Endometrial microvascular endothelial cells (primary cell): Measurements from ENCODE around the gene OR6P1. TPM values are rescaled to one million over a fixed set of nuclear protein-coding genes. Genes with fewer than 3 reads are reported as not detected.

Experiments used
- in situ Hi-C: cut with HindIII; loops from 2 replicates; pipeline ENCODE4 v1.10.0; 2017; ENCODE audit warnings: low sequenced_read_pairs, low pct_unique_long_range_greater_than_20kb; ENCODE audit errors: inconsistent ontology term
- total RNA-seq: library from RNA; depleted of rRNA; stranded (reverse); fragments of >200 nt; gene quantifications from one replicate; pipeline ENCODE4 v1.2.3, GENCODE V29; 2015; ENCODE audit errors: inconsistent ontology term

OR6P1 gene, protein sequence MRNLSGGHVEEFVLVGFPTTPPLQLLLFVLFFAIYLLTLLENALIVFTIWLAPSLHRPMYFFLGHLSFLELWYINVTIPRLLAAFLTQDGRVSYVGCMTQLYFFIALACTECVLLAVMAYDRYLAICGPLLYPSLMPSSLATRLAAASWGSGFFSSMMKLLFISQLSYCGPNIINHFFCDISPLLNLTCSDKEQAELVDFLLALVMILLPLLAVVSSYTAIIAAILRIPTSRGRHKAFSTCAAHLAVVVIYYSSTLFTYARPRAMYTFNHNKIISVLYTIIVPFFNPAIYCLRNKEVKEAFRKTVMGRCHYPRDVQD
- total RNA-seq, result not detected

DNA sequence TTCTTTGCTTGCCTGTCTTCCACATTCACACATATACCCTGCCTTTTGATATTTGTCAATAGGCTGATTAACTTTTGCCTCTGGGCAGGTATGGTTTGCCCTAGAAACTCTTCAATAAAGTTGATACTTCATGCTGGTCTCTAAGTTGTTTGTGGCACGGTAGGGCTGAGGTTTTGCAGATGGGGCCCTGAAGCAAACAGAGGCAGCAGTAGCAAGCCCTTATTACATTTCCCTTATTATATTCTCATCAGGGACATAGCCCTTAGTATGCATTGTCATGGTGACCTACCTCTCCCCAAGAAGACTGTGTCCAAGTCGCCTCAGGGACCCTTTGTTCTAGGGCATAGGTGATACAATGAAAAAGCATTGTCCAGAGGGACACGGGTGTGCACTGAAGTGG, at the start of gene OR6P1:
OR6P1 (minus strand) TSS at position 101 of the 400 bp plus-strand sequence. CDS start 6,976 bp downstream, outside the sequence.
- in situ Hi-C loops, result no loop called here

DNA sequence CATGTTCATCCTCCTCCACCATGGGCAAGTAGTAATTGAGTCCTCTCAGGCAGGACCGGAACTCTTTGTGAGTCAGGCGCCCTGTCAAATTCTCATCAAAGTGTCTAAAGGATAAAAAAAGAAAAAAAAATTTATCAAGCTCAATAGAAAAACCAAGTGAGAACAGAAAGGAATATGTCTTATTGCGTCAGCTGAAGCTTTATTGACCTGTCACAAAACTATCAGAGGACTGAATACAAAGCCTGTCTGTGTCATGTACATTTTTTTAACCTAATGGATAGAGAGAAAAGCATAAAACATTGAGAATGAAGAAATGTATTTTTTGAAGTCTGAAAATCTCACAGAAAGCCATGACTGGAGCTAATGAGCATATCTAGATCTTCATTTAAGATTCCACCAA, 43.4 kb upstream of the OR6P1 start:
- in situ Hi-C loops, result no loop called here

- in situ Hi-C loops, result no loop called here
These were observed 41.5 kb upstream of the OR6P1 start for GRCh38 chr1:158611916-158612315.

GRCh38 chr1:158607296-158607695, 36.9 kb upstream of the OR6P1 start:
- in situ Hi-C loops, result no loop called here

DNA sequence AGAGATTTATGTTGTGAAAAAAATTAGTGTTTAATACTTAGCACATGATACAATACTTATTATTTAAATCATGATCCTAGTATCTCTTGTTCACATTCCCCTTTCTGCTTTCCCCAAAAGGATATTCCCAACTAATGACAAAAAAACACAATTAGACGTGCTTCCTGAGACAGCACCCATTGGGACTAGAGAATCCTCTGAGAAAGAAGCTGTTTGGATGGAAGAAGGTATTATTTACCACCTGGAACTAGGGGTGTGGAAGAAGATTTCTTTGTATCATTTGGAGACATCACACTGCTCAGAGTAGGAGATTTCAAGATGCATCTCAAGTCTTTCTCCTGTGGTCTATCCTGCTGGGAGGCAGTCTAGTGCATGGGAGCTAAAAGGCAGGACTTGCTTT, 34.6 kb upstream of the OR6P1 start, which contains the start of gene OR10Z1:
OR10Z1 (plus strand) TSS at position 301 of the 400 bp plus-strand sequence. CDS start 1,171 bp downstream, outside the sequence.
- in situ Hi-C loops, result no loop called here

DNA sequence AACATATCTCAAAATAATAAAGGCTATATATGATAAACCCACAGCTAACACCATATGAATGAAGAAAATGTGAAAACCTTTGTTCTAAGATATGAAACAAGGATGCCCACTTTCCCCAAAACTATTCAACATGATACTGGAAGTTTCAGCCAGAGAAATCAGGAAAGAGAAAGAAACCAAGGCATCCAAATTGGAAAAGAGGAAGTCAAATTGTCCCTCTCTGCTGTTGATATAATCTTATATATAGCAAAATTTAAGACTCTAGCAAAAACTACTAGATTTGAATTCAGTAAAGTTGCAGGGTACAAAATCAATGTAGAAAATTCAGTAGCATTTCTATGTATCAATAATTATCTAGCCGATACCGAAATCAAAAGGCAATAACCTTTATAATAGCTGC, 30.4 kb upstream of the OR6P1 start:
- in situ Hi-C loops, result no loop called here

DNA sequence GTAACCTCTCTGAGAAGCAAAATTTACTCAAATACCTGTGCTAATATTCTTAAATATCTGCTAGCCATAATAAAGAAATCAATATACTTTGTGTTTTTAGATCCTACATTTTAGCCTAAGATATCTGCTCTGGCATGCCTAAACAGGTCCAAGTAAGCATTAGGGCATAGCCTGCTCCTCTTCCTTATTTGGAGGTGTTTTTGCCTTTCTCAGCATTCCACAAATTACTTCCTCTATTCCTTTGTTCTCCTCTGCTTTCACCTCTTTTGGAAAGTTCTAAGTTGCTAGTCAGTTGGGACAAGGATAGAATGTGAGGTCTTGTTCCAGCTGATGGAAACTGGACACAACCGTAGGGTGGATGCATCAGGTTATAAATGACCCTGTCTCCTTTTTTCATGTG, 16.6 kb upstream of the OR6P1 start:
- in situ Hi-C loops, result no loop called here

GRCh38 chr1:158583962-158584361, 13.6 kb upstream of the OR6P1 start:
- in situ Hi-C loops, result no loop called here

- in situ Hi-C loops, result no loop called here
These were observed 9.4 kb upstream of the OR6P1 start, which contains the start of gene OR10X1 for GRCh38 chr1:158579733-158580132. TSS of gene OR10X1 (minus strand) at chr1:158579899. CDS start at chr1:158579899, 0 bp downstream.

DNA sequence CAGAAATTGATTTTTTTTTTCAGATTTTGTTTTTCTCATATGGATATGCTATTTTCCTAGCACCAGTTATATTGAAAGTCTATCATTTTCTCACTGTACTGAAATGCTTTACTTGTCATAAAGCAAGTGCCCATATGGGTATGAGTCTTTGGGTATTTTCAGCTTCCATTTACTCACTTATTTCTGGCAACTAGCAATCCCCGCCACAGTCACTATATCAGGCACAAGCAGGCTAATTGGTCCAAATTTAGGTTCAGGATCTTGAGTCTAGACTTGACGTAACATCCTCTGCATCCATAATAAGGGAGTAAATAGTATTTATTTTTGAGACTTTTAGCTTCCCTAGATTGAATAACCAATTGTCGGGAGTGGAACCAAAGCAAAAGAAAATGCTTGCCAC, 7.2 kb upstream of the OR6P1 start:
- in situ Hi-C loops, result no loop called here

DNA sequence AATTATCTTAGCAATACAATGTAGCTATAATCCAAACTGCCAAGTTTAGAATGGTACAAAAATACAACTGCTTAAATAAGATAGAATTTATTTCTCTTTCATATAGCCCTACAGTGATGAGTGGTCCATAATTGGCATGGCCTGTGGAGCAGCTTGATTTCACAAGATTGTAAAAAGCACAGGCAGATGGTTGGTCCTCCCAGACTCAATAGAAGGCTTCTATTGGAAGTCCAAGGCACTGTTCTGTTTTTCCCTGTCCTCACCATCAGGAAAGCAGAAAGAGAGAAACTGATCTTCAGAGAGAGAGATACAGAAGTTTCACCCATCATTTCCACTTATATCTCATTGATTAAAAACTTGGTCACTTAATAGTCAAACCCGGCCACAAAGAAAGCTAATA, 1.8 kb upstream of the OR6P1 start:
- in situ Hi-C loops, result no loop called here

GRCh38 chr1:158564608-158565007, 5.8 kb downstream of the OR6P1 start:
- in situ Hi-C loops, result no loop called here

- in situ Hi-C loops, result no loop called here
These were observed 6.5 kb downstream of the OR6P1 start for GRCh38 chr1:158563853-158564252.

DNA sequence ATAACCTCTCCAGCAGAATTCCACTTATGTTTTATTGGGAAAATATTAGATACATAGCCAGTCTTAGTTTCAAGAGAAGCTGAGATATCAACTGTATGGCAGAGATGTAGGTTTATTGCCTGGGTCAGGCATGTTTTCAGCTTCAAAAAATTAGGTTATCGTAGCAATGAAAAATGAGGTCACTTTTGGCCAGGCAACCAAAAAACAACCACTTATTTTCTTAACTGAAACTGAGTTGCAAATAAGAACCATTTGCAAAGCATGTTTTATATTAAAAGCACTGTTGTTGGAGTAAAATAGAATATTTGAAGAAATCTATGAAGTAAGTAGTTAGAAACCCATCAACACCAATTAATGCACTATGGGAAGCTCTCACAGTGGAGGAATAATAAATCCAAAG, 10.7 kb downstream of the OR6P1 start:
- in situ Hi-C loops, result no loop called here

DNA sequence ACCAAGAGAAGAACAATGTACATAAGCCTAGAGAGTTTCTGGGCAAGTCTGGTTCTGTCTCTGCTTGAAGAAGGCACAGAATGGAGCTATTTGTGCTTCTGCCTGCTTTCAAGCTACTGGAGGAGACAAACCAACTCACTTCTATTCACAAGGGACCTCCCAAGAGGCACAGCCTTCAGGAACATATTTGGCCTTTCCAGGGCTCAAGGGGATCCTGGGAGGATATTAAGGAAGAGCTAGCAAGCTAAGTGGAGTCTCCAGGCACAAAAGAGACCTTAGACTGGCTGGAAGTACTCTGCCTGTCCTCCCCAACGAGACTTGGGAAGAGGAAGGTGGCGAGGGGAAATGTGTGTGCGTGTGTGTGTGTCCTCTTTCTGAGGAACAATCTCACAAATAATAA, 16.0 kb downstream of the OR6P1 start, which contains the start of gene OR6Y1:
OR6Y1 (minus strand) TSS at position 54 of the 400 bp plus-strand sequence. CDS start 6,300 bp downstream, outside the sequence.
- in situ Hi-C loops, result no loop called here

GRCh38 chr1:158552296-158552695, 18.1 kb downstream of the OR6P1 start:
- in situ Hi-C loops, result no loop called here

GRCh38 chr1:158547533-158547932, 22.8 kb downstream of the OR6P1 start:
- in situ Hi-C loops, result no loop called here

- in situ Hi-C loops, result no loop called here
These were observed 32.8 kb downstream of the OR6P1 start for GRCh38 chr1:158537609-158538008.

DNA sequence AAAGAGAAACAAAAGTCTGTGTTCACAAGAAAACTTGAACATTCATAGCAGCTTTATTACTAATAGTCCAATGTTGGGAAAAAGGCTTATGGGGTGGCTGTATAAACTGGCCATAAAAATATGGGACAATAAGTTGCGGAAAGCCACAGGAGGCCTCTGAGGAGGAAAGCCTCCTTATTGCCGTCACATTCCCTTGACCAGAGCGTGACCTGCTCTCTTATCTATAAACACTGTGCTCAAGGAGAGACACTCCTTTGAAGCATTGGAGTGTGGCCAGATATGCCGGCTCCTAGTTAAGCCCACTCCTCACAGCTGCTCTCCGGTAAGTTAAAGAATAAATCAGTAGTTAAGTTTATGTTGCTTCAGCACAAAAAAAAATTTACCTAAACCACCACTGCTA, 35.9 kb downstream of the OR6P1 start:
- in situ Hi-C loops, result no loop called here

DNA sequence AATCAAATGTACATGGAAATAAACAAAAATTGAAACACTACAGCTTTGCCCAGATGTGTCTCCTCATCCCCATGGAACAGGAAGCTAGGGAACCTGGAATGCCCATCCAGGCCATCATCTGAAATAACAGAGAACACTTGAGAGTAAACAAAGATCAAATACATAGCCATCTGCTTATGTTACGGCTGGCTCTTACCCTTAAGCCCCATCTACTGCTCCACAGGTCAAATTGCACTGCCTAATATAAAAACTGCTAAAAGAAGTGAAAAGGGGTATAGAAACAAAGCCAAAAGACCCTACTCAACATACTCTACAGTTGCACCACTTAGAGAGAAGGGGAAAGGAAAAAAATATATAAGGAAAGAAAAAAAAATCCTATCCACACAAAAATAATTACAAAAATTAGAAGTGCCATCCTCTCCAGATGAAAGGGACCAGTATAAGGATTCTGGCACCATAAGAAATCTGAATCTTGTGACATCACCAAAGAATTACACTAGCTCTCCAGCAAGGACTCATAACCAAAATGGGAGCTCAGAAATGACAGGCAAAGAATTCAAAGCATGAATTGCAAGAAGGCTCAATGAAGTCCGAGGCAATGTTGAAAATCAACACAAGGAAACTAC, 43.1 kb downstream of the OR6P1 start:
- in situ Hi-C loops, result no loop called here
